C1 segment of cervical spinal cord (tissue), 14 donors: Measurements from ENCODE around the gene PNPLA2.

Experiments
- DNase-seq, 14 donors: peaks; one replicate each; lab custom pipeline; 2025; lab: John Stamatoyannopoulos, UW

Gene PNPLA2

GRCh38 chr11:858762-859339 lies 40.1 kb downstream of the PNPLA2 start:
- DNase-seq = no peak

- DNase-seq = peak in 10 of 14 donors; percentile 44 to 88 (median 58)
Measured at GRCh38 chr11:859394-860131, 40.8 kb downstream of the PNPLA2 start.

GRCh38 chr11:860234-861104 lies 41.8 kb downstream of the PNPLA2 start:
- DNase-seq = no peak

GRCh38 chr11:861105-861479 lies 42.4 kb downstream of the PNPLA2 start:
- no peak for DNase-seq

GRCh38 chr11:862081-862661 lies 43.5 kb downstream of the PNPLA2 start:
- no peak for DNase-seq

GRCh38 chr11:862696-863022 lies 43.9 kb downstream of the PNPLA2 start:
- DNase-seq = no peak

GRCh38 chr11:863023-863909 lies 44.6 kb downstream of the PNPLA2 start:
- no peak for DNase-seq

GRCh38 chr11:863910-864827 lies 45.5 kb downstream of the PNPLA2 start:
- no peak for DNase-seq

- DNase-seq = no peak
Measured at GRCh38 chr11:864898-865297, 46.2 kb downstream of the PNPLA2 start.

GRCh38 chr11:865462-866430 lies 47.0 kb downstream of the PNPLA2 start:
- DNase-seq = no peak

- DNase-seq = no peak
Measured at GRCh38 chr11:866481-866880, 47.8 kb downstream of the PNPLA2 start.

- no peak for DNase-seq
Measured at GRCh38 chr11:867856-868358, 49.2 kb downstream of the PNPLA2 start.

GRCh38 chr11:868394-868793 lies 49.7 kb downstream of the PNPLA2 start:
- no peak for DNase-seq

GRCh38 chr11:868802-869201 lies 50.1 kb downstream of the PNPLA2 start:
- DNase-seq = no peak

GRCh38 chr11:869399-870126 lies 50.8 kb downstream of the PNPLA2 start:
- DNase-seq = no peak

GRCh38 chr11:870127-870413 lies 51.4 kb downstream of the PNPLA2 start:
- DNase-seq = no peak

GRCh38 chr11:870418-870817 lies 51.7 kb downstream of the PNPLA2 start:
- DNase-seq = no peak

- no peak for DNase-seq
Measured at GRCh38 chr11:871472-871871, 52.8 kb downstream of the PNPLA2 start.
